GM21526 (cell line): ENCODE results near the gene RIMBP3C.
"Not testable (repeated sequence)": the region's sequence is repeated elsewhere in the genome, so short reads cannot be mapped to it uniquely, and the experiment has no call there.

Experiments used
- ATAC-seq: cut with Tn5 transposase; IDR thresholded peaks from one replicate; pipeline ENCODE4 v1.9.1; 2021; ENCODE audit warnings: moderate library complexity; ENCODE audit not compliant: unreplicated experiment, low FRiP score

RIMBP3C gene

GRCh38 chr22:21573750-21574494 lies 22.7 kb upstream of the RIMBP3C start:
- no peak for ATAC-seq

GRCh38 chr22:21573293-21573734 lies 22.1 kb upstream of the RIMBP3C start:
- ATAC-seq, result no peak

DNA sequence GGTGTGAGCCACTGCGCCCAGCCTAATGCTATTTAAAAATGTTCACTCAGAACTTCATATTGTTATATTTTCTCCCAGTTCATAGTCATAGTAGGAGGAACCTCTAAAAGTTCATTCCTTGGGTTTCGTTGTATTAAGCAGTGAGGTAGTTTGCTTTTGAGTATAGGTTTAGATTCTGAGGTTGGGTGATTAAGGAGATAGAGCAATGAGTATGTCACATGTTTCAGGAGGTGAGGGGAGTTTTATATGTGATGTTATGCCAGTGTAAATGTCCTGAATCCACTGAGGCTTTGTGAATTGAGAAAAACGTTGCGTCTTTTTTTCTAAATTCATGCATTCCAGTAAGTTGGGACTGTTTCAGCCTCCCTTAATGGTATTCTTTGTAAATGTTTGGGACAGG lies 20.4 kb upstream of the RIMBP3C start:
- ATAC-seq, result no peak

DNA sequence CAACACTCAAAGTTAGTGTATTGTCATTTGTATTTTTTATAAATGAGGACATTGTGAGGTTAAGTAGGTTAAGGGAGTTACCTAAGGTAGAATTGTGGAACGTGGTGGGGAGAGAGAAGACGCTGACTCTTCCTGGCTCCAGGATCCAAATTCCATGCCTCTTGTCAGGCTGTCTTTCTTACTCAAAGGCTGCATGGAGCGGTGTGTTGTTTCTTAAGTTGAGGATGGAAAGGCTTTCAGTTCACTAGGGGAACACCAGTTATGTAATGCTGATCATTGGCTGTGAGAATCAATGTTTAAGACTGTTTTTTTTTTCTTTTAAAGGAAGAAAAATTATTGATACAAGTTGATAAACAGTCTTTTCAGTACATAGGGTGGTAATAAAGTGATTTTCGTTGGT lies 19.1 kb upstream of the RIMBP3C start:
- ATAC-seq, result no peak

DNA sequence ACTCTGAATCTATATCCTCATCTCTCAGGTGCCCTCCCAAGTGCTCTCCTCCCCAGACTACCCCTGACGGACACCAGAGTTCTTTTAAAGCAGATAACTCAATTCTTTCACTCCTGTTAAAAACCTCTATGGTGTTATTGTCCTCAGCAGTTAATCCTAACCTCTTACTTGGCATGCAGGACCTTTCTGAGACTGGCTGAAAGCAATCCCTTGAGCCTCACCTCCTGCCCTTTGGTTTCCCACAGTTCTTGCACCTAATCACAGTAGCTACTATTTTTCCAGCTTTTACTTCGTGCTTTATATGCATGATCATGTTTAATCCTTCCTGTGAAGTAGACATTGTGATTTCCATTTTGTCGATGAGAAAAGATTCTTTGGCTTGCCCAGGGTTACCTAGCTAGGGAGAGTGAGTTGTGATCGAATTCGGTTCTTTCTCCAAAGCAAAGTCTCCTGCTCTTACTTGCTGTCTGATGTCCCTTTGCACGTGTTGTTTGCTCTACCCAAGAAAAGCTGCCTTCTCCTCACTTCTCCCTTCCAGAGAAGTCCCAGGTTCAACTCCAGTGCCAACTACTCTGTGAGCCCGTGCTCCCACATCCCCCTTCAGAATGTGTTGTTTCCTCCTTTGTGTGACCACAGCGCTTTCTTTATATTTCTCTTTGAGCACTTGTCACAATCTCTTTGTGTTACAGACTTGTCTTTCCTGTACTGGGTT lies 18.4 kb upstream of the RIMBP3C start:
- ATAC-seq, result no peak

GRCh38 chr22:21569076-21569427 lies 17.8 kb upstream of the RIMBP3C start:
- not testable (repeated sequence) for ATAC-seq

DNA sequence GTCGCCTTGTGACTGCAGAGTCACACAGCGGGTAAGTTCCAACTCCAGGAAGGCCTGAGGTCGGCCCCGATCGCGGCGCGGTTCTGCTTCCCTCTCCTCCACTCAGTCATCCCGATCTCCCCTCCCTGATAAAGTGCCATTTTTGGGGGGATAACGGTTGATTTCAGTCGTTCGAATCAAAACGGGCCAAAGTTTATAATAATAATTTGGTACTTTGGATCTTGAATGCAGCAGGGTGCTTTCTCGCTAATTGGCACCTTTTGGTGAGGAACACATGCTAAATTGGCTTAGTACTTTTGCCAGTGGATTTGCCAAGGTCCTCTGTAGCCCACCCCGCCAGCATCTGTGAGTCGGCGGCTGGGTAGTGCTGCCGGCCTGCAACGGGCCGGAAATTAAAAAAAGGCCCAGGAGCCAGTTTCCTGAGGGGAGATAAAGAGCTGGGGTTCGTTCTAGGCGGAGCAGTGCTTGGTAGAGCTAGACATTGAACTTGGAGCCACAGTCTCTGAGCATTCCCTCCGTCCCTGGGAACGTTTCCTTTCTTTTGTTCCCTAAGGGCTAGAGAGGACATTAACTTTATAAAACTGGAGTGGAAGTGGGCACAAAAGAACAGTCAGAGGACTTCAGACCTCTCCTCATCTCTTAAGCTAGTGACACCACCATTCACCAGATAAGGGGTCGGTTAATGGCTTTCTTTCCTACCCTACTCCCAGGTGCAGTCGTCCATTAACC lies 17.2 kb upstream of the RIMBP3C start:
- no peak for ATAC-seq

- ATAC-seq, result peak; percentile 59
Observed at GRCh38 chr22:21567456-21568346, 16.4 kb upstream of the RIMBP3C start, which contains the start of gene UBE2L3. Gene UBE2L3 (plus strand): TSS chr22:21567714. CDS start chr22:21567745, 31 bp downstream.

- ATAC-seq, result no peak
Observed at GRCh38 chr22:21564411-21564810, 13.2 kb upstream of the RIMBP3C start.

DNA sequence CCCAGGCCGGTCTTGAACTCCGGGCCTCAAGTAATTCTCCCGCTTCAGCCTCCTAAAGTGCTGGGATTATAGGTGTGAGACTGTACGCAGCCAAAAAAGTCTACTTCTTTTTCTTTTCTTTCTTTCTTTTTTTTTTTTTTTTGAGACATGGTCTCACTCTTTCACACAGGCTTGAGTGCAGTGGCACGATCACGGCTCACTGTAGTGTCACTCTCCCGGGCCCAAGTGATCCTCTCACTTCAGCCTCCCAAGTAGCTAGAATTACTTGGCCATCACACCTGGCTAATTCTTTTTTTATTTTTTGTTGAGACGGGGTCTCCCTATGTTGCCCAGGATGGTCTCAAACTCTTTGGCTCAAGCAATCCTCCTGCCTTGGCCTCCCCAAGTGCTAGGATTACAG lies 12.7 kb upstream of the RIMBP3C start:
- no peak for ATAC-seq

DNA sequence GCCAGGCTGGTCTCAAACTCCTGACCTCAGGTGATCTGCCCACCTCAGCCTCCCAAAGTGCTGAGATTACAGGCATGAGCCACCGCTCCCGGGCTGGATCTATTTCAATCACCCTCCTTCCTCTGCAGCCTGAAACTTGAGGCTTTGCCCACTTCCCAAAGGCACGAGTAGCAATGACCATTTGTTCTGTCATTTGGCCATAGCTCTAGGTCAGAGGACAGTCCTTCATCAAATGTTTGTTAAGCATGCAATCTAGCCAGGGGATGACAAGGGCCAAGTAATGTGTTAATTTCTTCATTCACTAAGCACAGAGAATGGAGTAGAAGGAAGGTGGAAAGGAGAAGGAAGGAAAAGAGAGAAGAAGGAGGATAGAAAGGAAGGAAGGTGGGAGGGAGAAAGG lies 9.4 kb upstream of the RIMBP3C start:
- not testable (repeated sequence) for ATAC-seq

DNA sequence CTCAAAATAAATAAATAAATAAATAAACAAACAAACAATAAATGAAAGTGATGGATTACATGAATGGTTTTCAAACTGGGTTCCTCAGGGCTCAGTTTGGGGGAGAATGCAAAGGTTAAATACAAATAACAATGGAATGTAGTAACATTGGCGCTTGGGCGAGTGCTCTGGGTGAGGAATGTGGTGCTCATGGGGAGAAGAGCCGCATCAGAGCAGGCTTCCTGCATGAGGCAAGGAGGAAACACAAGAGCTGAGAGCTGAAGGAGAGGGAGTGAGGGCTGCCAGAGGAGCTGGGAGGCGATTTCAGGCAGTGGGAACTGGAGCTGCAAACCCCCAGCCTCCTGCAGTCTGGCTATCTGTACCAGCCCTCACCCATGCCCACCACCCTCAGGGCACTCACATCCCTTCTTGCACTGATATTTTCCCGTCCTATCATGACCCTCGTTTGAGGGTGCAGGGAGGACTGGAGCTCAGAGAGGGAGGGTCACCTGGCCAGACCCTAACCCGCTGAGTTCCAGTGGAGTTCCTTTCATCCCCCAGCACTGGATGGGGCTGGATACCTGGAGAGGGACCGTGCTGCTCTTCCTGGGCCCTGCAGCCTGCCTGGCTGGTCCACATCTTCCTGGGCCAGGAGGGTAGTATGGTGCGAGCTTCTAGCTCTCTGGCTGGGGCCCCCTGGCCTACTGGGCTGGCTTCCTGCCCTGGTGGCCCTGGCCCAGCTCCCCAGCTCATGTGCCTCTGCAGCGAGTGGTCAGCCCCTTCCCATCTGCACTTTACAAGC lies 8.3 kb upstream of the RIMBP3C start:
- not testable (repeated sequence) for ATAC-seq

- ATAC-seq, result peak; percentile 13
Observed at GRCh38 chr22:21550678-21551047, 598 bp downstream of the RIMBP3C start.

DNA sequence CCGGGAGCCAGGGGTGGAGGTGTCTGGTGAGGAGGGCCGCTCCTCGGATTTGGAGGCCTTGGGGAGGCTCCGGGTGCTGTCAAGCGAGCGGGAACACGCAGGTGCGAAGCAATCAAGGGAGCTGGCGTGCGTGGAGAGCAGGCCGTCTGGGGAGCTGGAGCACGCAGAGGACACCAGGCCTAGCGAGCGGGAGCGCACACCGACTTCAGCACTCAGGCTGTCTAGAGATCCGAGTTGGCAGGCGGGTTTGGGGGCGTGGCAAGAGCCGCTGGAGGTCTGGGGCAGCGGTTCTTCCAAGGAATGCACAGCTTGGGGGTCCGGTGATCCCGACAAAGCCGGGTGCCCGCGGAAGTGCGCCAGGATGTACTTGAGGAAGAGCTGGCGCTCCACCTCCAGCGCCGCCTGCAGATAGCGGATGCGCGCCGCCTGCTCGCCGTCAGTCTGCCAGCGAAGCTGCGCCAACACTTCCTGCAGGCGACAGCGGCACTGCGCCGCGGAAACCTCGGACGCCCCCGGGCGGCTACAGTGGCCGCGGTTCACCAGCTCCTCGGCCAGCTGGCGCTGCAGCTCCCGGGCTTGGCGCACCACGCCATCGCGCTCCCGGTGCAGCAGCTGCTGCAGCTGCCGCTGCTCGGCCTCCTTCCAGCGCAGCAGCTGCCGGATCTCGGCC lies 1.1 kb downstream of the RIMBP3C start:
- peak; percentile 46 for ATAC-seq

GRCh38 chr22:21549558-21549957 lies 1.7 kb downstream of the RIMBP3C start:
- ATAC-seq, result not testable (repeated sequence)

GRCh38 chr22:21544432-21545322 lies 6.6 kb downstream of the RIMBP3C start:
- ATAC-seq, result not testable (repeated sequence)

GRCh38 chr22:21539862-21540261 lies 11.4 kb downstream of the RIMBP3C start:
- not testable (repeated sequence) for ATAC-seq
